ENCODE measurements around the gene KCNE5.
"Not testable (repeated sequence)": the region's sequence is repeated elsewhere in the genome, so short reads cannot be mapped to it uniquely, and the experiment has no call there.

DNA sequence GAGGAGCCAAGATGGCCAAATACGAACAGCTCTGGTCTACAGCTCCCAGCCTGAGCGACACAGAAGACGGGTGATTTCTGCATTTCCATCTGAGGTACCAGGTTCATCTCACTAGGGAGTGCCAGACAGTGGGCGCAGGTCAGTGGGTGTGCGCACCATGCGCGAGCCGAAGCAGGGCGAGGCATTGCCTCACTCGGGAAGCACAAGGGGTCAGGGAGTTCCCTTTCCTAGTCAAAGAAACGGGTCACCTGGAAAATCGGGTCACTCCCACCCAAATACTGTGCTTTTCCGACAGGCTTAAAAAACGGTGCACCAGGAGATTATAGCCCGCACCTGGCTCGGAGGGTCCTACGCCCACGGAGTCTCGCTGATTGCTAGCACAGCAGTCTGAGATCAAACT lies 19.7 kb upstream of the KCNE5 start:
- TF ChIP-seq STAT6 (CRISPR knock-in tag; conservative IDR thresholded peaks at IDR 0.05; ENCODE audit: low read depth); ZNF512 (CRISPR knock-in tag; IDR thresholded peaks at IDR 0.05; ENCODE audit: borderline replicate concordance); ZNF121 (CRISPR knock-in tag; IDR thresholded peaks at IDR 0.05); NFYB (CRISPR knock-in tag; conservative IDR thresholded peaks at IDR 0.05; ENCODE audit: low read depth); CTCF (IDR thresholded peaks at IDR 0.05); RELA (CRISPR knock-in tag; IDR thresholded peaks at IDR 0.05; ENCODE audit: borderline replicate concordance); FOXP1 (CRISPR knock-in tag; IDR thresholded peaks at IDR 0.05; ENCODE audit: borderline replicate concordance); MLX (CRISPR knock-in tag; IDR thresholded peaks at IDR 0.05): not testable (repeated sequence)
- TF ChIP-seq, protein P1, sequence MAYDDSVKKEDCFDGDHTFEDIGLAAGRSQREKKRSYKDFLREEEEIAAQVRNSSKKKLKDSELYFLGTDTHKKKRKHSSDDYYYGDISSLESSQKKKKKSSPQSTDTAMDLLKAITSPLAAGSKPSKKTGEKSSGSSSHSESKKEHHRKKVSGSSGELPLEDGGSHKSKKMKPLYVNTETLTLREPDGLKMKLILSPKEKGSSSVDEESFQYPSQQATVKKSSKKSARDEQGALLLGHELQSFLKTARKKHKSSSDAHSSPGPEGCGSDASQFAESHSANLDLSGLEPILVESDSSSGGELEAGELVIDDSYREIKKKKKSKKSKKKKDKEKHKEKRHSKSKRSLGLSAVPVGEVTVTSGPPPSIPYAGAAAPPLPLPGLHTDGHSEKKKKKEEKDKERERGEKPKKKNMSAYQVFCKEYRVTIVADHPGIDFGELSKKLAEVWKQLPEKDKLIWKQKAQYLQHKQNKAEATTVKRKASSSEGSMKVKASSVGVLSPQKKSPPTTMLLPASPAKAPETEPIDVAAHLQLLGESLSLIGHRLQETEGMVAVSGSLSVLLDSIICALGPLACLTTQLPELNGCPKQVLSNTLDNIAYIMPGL (CRISPR knock-in tag; IDR thresholded peaks at IDR 0.05) = not testable (repeated sequence)
- TF ChIP-seq, protein P2, sequence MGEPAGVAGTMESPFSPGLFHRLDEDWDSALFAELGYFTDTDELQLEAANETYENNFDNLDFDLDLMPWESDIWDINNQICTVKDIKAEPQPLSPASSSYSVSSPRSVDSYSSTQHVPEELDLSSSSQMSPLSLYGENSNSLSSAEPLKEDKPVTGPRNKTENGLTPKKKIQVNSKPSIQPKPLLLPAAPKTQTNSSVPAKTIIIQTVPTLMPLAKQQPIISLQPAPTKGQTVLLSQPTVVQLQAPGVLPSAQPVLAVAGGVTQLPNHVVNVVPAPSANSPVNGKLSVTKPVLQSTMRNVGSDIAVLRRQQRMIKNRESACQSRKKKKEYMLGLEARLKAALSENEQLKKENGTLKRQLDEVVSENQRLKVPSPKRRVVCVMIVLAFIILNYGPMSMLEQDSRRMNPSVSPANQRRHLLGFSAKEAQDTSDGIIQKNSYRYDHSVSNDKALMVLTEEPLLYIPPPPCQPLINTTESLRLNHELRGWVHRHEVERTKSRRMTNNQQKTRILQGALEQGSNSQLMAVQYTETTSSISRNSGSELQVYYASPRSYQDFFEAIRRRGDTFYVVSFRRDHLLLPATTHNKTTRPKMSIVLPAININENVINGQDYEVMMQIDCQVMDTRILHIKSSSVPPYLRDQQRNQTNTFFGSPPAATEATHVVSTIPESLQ (CRISPR knock-in tag; IDR thresholded peaks at IDR 0.05) = not testable (repeated sequence)
